Measurements from ENCODE around the gene SYNE2. TPM values are rescaled to one million over a fixed set of nuclear protein-coding genes. Genes with fewer than 3 reads are reported as not detected.

SYNE2 gene
- total and polyA plus RNA-seq, 2 of the 8 experiments (the other 6 are each of a cell fraction or from before 2014, with no cell fraction given) = 32.6 to 46.1 TPM

DNA sequence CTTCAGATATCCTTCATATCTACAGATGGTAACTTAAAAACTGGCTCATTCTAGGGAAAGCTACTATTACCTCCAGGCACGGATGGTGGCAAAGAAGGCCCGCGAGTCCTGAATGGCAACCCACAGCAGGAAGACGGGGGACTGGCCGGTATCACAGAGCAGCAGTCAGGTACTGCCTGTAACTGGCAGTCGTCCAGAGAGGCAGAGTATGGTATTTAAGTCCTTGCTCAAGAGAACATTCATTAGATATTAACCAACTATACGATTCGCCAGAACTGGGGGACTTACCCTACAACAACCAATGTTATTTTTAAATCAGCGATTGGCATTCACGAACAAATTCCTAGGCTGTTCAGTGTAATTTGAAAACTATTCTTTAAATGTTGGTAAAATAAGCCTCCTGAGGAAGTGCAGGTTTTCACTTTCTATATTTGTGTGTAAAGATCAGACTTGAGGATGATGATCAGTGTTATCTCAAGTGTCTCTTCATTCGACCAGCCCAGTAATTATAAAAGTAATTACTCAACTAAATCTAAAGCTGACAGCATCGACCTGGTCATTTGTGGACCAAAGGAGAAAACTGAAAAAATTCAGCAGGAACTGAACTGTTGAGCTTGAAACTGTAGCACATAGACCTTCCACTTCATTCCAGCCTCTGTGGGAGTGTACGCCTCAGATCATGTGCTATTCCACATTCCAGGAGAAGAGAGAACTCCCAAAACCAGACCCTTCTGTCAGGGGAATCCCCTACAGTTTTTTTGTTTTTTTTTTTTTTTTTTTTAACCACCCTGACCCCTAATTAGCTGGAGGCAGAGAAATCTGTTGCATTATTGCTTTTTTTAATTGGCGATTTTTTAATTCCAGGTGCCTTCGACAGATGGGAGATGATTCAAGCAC is 365.8 kb downstream of the SYNE2 start:
- FAIRE-seq (no peak), DNase-seq (ENCODE audit: low read depth in 1 of 2, low spot score in 2 of 2) (no peak)
- H2BK20ac ChIP-seq (ENCODE audit: low read length) = no peak overlapping the region
- CTCF ChIA-PET (ENCODE audit: partially characterized antibody) = interaction anchor here (0.6 to 1.9 kb wide), 8 partner anchors 9 to 580 kb away, joined by 3 to 6 read pairs (median 4); no protein-coding TSS in a partner anchor
- no peak overlapping the region for H2BK15ac ChIP-seq (ENCODE audit: low read length)
- no peaks in the 10 kb centered on the region for H3K79me2 ChIP-seq (ENCODE audit: control insufficient read depth in 1 of 2, insufficient read depth in 2 of 2, low read length in 2 of 2)
- H3K36me3 ChIP-seq (ENCODE audit: control insufficient read depth in 2 of 4, insufficient read depth in 4 of 4, low read length in 3 of 4) = peaks cover 13 to 72% (median 47%) of the 10 kb centered on the region in 4 experiments
- H3K23ac ChIP-seq (ENCODE audit: insufficient read length) = no peak overlapping the region
- H3K4me2 ChIP-seq (ENCODE audit: insufficient read depth in 1 of 2, low read depth in 2 of 2, low read length in 2 of 2) = no peak overlapping the region
- no peak overlapping the region for H2BK120ac ChIP-seq (replicated peaks; ENCODE audit: low read depth, low read length)
- no peaks in the 10 kb centered on the region for H3K79me1 ChIP-seq (ENCODE audit: low read depth, low read length)
- no peak overlapping the region for H3K27ac ChIP-seq (ENCODE audit: low read depth, low read length)
- POLR2A ChIA-PET (ENCODE audit: partially characterized antibody) = no interaction called here
- no peak overlapping the region for H3K9ac ChIP-seq (replicated peaks in 1 of 4; ENCODE audit: extremely low read depth in 1 of 4, low read depth in 3 of 4, low read length in 3 of 4)
- no peak overlapping the region for H2AK5ac ChIP-seq (ENCODE audit: low read depth, low read length)
- no peak overlapping the region for H4K5ac ChIP-seq (ENCODE audit: insufficient read length, low read depth, low read length)
- H3K27me3 ChIP-seq (replicated peaks in 1 of 4; ENCODE audit: control insufficient read depth in 3 of 4, extremely low read depth in 1 of 4, insufficient read depth in 3 of 4, low read length in 3 of 4) = no peaks in the 10 kb centered on the region
- no peak overlapping the region for H4K91ac ChIP-seq (replicated peaks; ENCODE audit: insufficient read length, low read length)
- H4K20me1 ChIP-seq (replicated peaks in 1 of 2; ENCODE audit: control insufficient read depth in 1 of 2, insufficient read depth in 2 of 2, low read length in 2 of 2) = peaks cover 2 to 3% of the 10 kb centered on the region in 2 experiments
- H3K4me3 ChIP-seq (ENCODE audit: extremely low read depth in 1 of 4, insufficient read depth in 2 of 4, low read depth in 3 of 4, low read length in 4 of 4) = no peak overlapping the region
- H2BK12ac ChIP-seq (ENCODE audit: low read depth, low read length) = no peak overlapping the region
- no peak overlapping the region for H2BK5ac ChIP-seq (ENCODE audit: low read depth, low read length)
- H4K8ac ChIP-seq (ENCODE audit: extremely low read depth, insufficient read depth, low read length) = no peak overlapping the region
- H2AFZ ChIP-seq (ENCODE audit: low read length) = no peak overlapping the region
- no peaks in the 10 kb centered on the region for H3K4me1 ChIP-seq (replicated peaks in 1 of 4; ENCODE audit: control insufficient read depth in 3 of 4, insufficient read depth in 4 of 4, low read length in 3 of 4)
- no peaks in the 10 kb centered on the region for H3K9me3 ChIP-seq (ENCODE audit: insufficient read depth in 2 of 2, low read depth in 1 of 2, low read length in 1 of 2)
- no peak overlapping the region for H3K4ac ChIP-seq (replicated peaks; ENCODE audit: insufficient read length, low read depth, low read length)
- H3K56ac ChIP-seq (replicated peaks; ENCODE audit: insufficient read length, low read depth, low read length) = no peak overlapping the region
- 91% methylated on average over 15 of the region's 15 CpGs; no CpG with 5 or more reads in 1 of the 2 experiments for WGBS, 2 experiments (ENCODE audit: extremely low coverage in 1 of 2, insufficient coverage in 1 of 2, insufficient read length in 1 of 2, insufficient replicate concordance in 2 of 2, low coverage in 1 of 2, low lambda C conversion rate in 2 of 2, missing lambda C conversion rate in 1 of 2)
- no peaks in the 10 kb centered on the region for H3K23me2 ChIP-seq (ENCODE audit: low read depth, low read length)
- no peak overlapping the region for H3K14ac ChIP-seq (ENCODE audit: insufficient read length)
- H3K18ac ChIP-seq (ENCODE audit: extremely low read depth, low read length) = no peak overlapping the region
- TF ChIP-seq, protein P1, sequence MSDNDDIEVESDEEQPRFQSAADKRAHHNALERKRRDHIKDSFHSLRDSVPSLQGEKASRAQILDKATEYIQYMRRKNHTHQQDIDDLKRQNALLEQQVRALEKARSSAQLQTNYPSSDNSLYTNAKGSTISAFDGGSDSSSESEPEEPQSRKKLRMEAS (IDR thresholded peaks at IDR 0.05) = no peak
- TF ChIP-seq NRF1 (IDR thresholded peaks at IDR 0.05; ENCODE audit: low read depth, low read length) (no peak), SIX5 (IDR thresholded peaks at IDR 0.05; ENCODE audit: low read depth, low read length) (no peak), CBX8 (IDR thresholded peaks at IDR 0.05; ENCODE audit: borderline replicate concordance, low read depth, low read length) (no peak), HDAC6 (IDR thresholded peaks at IDR 0.05; ENCODE audit: low read depth, low read length) (no peak), SAP30 (IDR thresholded peaks at IDR 0.05; ENCODE audit: insufficient read depth, insufficient replicate concordance, low read length) (no peak), CEBPB (IDR thresholded peaks at IDR 0.05; ENCODE audit: low read depth, low read length) (no peak), HDAC2 (IDR thresholded peaks at IDR 0.05; ENCODE audit: borderline replicate concordance in 1 of 2, low read depth in 2 of 2, low read length in 2 of 2) (no peak), SIN3A (conservative IDR thresholded peaks at IDR 0.05 in 1 of 2, IDR thresholded peaks at IDR 0.05 in 1 of 2; ENCODE audit: low read depth in 1 of 2, low read length in 2 of 2) (no peak)
- TF ChIP-seq, protein P2, sequence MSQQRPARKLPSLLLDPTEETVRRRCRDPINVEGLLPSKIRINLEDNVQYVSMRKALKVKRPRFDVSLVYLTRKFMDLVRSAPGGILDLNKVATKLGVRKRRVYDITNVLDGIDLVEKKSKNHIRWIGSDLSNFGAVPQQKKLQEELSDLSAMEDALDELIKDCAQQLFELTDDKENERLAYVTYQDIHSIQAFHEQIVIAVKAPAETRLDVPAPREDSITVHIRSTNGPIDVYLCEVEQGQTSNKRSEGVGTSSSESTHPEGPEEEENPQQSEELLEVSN (IDR thresholded peaks at IDR 0.05) = no peak

Measured in H1 (cell line).